Measurements from ENCODE around the gene BOLA3. TPM values are rescaled to one million over a fixed set of nuclear protein-coding genes. Genes with fewer than 3 reads are reported as not detected.
A peak's percentile ranks its signal among the peaks of the same experiment; 100 is the strongest.

The BOLA3 gene
- total RNA-seq, 2 donors from 2014 or later: 60.4 to 174 TPM

DNA sequence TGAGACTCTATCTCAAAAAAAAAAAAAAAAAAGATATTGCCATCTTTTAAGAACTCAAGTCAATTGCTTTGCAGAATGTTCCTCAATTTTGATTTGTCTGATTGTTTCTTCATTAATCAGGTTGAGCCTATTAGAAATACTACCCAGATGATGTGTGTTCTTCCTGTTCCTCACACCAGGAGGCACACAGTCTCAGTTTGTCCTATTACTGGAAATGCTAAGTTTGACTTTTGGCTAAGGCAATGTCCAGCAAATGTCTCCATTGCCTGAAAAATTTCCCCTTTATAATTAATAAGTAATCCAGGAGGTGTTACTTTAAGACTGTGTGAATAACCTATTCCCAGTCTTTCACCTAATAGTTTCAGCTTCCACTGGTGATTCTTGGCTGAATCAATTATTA, 28.4 kb downstream of the BOLA3 start:
- Histone ChIP-seq H3K4me1 (no peaks in the 10 kb centered on the region), H3K36me3 (no peaks in the 10 kb centered on the region), H3K9me3 (no peaks in the 10 kb centered on the region), H3K27me3 (no peaks in the 10 kb centered on the region), H3K27ac (no peak overlapping the region), H3K4me3 (peak overlapping the region in 1 of 2 donors; percentile 76)
- DNase-seq (ENCODE audit: low spot score): no peak
- TF ChIP-seq, protein P1, sequence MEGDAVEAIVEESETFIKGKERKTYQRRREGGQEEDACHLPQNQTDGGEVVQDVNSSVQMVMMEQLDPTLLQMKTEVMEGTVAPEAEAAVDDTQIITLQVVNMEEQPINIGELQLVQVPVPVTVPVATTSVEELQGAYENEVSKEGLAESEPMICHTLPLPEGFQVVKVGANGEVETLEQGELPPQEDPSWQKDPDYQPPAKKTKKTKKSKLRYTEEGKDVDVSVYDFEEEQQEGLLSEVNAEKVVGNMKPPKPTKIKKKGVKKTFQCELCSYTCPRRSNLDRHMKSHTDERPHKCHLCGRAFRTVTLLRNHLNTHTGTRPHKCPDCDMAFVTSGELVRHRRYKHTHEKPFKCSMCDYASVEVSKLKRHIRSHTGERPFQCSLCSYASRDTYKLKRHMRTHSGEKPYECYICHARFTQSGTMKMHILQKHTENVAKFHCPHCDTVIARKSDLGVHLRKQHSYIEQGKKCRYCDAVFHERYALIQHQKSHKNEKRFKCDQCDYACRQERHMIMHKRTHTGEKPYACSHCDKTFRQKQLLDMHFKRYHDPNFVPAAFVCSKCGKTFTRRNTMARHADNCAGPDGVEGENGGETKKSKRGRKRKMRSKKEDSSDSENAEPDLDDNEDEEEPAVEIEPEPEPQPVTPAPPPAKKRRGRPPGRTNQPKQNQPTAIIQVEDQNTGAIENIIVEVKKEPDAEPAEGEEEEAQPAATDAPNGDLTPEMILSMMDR (IDR thresholded peaks at IDR 0.05): no peak

DNA sequence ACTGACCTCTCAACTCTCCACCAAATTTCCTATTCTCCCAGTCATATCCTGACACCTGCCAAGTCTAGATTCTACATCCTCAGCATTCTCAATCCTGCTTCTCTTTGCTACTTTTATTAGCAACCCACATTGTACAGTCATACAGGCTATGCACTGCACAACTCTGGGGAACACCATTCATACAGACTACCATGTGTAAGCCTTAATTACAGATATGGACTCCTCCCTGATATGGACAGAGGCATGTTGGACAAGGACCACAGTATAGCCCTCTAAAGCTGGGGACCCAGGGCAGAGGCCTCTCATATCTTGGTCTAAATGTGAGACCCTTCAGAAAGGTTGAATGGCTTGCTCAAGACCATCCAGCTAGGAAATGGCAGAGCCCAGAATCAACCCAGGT, 36.3 kb downstream of the BOLA3 start:
- no peaks in the 10 kb centered on the region for H3K9me3 ChIP-seq
- DNase-seq (ENCODE audit: low spot score): no peak
- H3K27me3 ChIP-seq: no peaks in the 10 kb centered on the region
- TF ChIP-seq, protein P1 (IDR thresholded peaks at IDR 0.05): no peak
- no peak overlapping the region for H3K4me3 ChIP-seq
- H3K27ac ChIP-seq: no peak overlapping the region
- no peaks in the 10 kb centered on the region for H3K4me1 ChIP-seq
- no peaks in the 10 kb centered on the region for H3K36me3 ChIP-seq

DNA sequence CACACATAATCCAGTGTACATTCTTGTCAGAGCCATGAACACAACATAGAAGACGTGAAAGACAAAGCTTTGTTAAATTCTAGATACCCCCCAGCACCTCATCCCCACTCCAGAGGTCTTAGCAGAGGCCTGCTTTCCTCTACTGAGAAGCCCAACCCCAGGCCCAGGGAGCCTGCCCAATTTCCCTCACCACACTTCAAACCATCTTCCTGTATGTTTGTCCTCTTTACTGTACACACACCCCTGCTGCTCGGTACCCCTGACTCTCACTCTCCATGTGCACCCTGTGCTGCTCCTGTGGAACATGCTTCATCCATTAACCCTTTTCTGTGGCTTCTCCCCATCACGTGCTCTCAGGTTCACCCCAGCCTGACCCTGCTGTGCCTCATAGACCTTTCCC, 37.2 kb downstream of the BOLA3 start:
- no peak for DNase-seq (ENCODE audit: low spot score)
- no peak overlapping the region for H3K4me3 ChIP-seq
- no peak overlapping the region for H3K27ac ChIP-seq
- H3K4me1 ChIP-seq: no peaks in the 10 kb centered on the region
- H3K27me3 ChIP-seq: no peaks in the 10 kb centered on the region
- no peaks in the 10 kb centered on the region for H3K36me3 ChIP-seq
- H3K9me3 ChIP-seq: no peaks in the 10 kb centered on the region
- TF ChIP-seq, protein P1 (IDR thresholded peaks at IDR 0.05): no peak

DNA sequence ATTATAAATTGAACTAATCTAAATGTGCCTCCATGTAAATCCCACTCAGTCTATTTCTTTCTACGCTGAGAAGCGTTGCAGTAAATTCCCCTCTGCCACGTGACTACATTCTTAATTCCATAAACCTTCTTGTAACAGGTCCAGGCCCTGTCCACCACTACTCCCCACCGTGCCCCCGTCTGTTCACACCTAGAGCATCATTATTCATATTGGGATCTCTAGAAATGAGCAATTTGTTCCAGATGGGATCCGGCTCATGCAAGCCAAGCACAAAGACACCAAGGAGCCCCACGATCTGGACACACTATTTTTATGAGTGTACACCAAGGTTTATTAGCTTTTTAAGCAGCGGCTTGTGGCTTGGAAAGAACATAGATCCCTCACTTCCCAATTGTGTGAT, 38.2 kb downstream of the BOLA3 start:
- Histone ChIP-seq H3K9me3 (no peaks in the 10 kb centered on the region), H3K36me3 (no peaks in the 10 kb centered on the region), H3K4me1 (no peaks in the 10 kb centered on the region), H3K27ac (no peak overlapping the region), H3K27me3 (no peaks in the 10 kb centered on the region), H3K4me3 (no peak overlapping the region)
- TF ChIP-seq, protein P1 (IDR thresholded peaks at IDR 0.05): no peak
- DNase-seq (ENCODE audit: low spot score): no peak

DNA sequence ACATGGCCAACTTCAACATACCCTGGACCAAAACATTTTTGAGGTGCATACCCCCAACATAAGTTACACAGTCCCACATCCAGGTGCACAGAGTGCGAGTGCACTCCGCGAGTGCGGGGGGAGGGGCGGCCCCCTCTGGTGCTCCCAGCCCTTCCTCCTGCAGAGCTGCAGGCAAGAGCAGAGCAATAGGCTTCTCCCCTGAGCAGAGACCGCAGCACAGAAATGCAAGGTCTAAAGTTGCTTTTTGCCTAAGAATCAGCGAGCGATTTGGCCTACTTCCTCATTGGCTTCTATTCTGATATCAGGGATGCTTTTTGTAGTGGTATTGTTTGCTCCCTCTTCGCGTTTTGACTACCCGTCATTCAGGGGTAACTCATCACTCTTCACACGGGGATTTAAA, 40.6 kb downstream of the BOLA3 start:
- TF ChIP-seq, protein P1 (IDR thresholded peaks at IDR 0.05): no peak
- DNase-seq (ENCODE audit: low spot score): no peak
- no peak overlapping the region for H3K27ac ChIP-seq

DNA sequence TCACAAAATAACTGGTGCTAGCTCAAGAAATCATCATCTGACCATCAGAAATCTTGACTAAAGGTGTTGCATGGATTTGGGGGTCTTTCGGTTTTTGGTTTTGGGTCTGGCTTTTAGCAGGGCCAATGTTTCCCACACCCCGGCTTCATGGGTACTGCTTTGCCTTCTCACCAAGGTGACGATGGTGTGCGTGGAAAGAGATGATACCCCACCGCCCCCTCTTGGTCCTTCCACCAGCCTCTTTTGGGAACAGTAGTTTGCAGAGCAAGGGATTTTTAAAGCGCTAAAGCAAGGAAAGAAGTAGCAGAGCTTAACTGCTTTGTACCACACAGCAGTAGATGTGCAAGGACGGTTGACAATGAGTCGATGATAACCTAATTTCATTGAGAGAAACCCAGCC, 42.3 kb downstream of the BOLA3 start:
- Histone ChIP-seq H3K27ac (no peak overlapping the region), H3K4me3 (no peak overlapping the region), H3K9me3 (no peaks in the 10 kb centered on the region), H3K36me3 (peaks cover 7% of the 10 kb centered on the region), H3K4me1 (no peaks in the 10 kb centered on the region), H3K27me3 (no peaks in the 10 kb centered on the region)
- DNase-seq (ENCODE audit: low spot score): no peak
- TF ChIP-seq, protein P1 (IDR thresholded peaks at IDR 0.05): no peak

More for the DNA sequence above, 40.6 kb downstream of the BOLA3 start:
- no peaks in the 10 kb centered on the region for H3K36me3 ChIP-seq
- H3K27me3 ChIP-seq: no peaks in the 10 kb centered on the region
- no peaks in the 10 kb centered on the region for H3K9me3 ChIP-seq
- no peak overlapping the region for H3K4me3 ChIP-seq
- H3K4me1 ChIP-seq: no peaks in the 10 kb centered on the region
